Non-pigmented ciliary epithelial cell (primary cell): ENCODE measurements around the gene GRB7.
"Not testable (repeated sequence)": the region's sequence is repeated elsewhere in the genome, so short reads cannot be mapped to it uniquely, and the experiment has no call there.

Experiments used
- DNase-seq: peaks from one replicate; pipeline ENCODE4 v3.0.0-alpha.2; 2010; ENCODE audit warnings: low read depth

The GRB7 gene

DNA sequence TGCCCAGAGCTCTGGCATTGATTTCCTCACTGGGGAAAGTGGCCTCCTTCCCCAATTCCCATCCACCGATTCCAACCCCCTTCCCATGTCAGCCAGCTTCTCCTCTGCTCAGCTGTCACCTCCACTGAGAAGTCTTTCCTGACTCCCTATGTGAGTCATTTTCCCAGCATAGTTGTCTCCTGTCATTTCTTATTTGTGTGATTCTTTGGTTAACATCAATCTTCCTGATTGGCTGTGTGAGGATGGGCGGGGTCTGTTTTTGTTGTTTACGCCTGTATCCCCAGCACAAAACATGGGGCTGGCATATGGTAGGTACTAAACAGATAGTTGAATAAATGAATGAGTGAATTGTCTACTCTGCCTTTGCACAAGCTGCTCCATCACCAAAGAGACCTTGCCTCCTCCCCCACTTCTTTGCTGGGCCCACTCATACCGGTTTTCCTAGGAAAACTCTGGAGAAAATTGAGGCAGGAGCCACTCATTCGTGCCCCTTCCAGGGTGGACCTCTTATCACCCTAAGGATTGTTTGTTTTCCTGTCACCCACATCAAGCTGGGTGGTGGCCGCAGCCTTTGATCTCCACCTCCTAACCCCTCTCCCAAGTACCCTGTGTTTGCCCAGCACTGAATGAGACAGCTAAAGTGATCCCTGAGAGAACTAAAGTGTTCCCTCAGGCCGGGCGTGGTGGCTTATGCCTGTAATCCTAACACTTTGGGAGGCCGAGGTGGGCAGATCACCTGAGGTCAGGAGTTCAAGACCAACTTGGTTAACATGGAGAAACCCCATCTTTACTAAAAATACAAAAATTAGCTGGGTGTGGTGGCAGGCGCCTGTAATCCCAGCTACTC, 1.2 kb upstream of the GRB7 start:
- no peak for DNase-seq

DNA sequence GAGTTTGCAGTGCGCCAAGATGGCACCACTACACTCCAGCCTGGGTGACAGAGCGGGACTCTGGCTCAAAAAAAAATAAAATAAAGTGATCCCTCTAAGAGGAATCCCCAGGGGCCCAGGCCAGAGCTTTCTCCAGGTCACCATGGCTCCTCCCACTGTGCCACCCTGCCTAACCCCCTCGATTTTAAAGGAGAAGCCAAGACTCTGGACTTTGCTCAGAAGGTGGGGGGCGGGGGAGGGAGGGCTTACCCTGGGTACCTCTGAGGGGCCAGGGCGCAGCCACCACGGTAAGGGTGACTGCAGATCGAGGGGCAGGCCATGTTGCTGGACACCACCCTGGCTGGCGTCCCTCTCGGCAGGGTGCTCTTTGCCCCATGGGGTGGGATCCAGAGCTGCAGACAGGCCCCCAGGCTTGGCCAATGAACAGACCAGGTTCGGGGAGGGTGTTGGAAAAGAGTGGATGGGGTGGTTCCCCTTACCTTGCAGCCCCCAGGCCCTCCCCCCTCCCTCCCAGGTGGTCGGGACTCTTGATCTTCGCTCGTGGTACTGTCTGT, 455 bp upstream of the GRB7 start:
- no peak for DNase-seq

DNA sequence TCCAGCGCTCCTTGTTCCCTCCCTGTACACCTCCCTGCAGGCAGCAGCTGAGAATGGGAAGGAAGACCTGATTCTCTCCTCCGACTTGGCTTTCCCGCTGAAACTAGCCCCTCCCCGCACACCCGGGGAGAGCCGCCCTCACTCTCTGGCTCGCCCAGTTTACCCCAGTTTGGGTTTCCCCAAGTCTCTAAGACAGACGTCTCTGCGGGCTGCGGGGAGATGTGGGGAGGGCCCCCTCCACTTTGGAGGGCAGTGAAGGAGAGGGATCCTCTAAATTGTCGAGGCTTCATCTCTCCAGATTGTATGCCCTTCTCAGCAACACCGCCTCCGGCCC, 797 bp downstream of the GRB7 start:
- no peak for DNase-seq

DNA sequence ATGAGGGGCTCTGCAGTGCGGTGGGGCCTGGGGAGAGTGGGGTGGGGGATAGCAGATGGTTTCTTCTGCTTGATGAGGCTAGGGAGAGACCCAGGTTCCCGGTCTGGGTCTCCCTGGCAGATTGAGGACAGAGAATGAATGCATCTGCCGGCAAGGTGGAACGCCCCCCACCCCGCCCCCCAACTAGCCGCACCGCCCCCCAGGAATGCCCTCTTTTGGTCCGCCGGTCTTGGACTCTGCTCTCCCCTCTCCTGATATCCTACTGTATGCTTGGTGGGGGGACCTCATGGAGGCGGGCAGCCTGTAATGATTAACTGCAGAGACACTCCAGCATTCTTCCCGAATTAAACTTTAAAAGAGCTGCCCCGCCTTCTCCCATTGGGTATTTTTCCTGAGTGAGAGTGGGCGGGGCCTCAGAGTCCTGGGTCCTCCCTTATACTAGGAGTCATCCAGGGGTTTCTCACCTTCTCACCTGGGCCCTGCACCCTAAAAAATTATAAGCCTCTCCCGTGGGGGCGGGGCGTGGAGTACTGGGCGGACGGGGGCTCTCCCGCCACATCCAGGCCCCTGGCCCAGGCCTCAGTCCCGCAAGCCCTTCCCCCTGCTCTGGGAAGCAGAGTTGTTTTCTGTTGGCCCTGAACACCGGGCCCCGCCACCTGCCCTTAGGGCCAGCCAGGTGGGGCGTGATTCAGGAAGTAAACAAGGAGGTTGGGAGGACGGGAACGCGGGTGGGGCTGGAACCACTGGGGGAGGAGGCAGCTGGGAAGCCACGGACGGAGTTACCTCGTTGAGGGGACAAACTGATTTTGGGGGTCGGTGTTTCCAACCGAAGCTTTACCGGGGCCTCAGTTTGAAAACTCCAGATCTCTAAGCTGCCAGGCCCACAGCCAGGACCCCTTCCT, 1.5 kb downstream of the GRB7 start:
- no peak for DNase-seq

DNA sequence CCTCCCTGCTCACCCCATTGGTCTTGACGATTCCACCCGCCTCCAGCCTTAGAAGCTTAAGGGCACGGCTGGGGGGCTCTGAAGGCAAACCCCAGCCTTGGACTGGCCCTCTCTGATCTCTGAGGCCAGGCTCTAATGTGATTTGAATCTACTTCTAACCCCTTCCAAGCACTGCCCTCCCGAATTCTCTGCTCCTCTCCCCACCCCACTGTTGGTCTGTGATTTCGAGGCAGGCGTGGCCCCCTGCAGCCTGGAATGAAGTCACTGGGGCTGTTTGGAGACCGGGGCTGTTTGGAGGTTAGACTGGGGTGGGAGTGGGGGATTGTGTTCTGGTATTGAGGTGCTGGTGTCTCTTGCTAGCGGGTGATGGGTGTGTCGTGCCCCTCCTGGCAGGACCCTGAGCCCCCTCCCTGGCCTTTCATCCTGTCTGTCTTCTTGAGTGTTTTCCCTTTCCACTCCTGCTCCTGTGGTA, 2.2 kb downstream of the GRB7 start:
- no peak for DNase-seq

DNA sequence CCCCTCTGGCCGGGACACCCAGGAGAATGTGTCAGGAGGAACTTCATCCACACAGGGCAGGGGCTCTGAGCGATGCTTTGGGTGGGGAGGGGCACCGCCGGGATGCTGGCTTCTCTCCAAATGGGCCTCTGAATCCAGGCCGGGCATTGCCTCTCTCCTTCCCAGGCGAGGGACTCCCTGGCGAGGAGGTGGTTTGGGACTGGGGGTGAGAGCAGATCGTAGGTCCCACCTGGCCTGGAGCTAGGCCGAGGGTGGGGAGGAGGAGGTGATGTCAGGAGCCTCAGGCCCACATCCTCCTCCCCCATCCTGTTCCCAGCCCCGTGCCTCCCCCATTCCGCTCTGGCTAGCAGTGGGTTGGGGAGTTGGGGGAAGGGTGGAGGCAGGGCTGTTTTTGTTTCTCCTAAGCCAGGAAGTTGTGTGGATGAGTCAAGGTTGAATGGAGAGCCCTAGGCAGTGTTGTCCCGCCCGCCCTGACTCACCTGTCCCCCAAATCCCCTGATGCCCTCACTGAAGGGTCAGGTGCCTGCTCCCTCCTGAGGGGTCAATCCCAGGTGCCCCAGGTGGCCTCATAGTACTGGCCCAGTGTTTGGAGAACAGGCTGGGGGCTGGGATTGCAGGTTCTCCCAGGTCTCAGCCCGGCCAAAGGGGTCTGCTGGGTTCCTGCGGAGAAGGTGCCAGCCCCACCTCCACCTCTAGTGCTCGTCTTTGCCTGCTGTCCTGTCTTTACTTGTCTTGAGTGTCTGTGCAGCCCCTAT, 2.8 kb downstream of the GRB7 start:
- DNase-seq: no peak

DNA sequence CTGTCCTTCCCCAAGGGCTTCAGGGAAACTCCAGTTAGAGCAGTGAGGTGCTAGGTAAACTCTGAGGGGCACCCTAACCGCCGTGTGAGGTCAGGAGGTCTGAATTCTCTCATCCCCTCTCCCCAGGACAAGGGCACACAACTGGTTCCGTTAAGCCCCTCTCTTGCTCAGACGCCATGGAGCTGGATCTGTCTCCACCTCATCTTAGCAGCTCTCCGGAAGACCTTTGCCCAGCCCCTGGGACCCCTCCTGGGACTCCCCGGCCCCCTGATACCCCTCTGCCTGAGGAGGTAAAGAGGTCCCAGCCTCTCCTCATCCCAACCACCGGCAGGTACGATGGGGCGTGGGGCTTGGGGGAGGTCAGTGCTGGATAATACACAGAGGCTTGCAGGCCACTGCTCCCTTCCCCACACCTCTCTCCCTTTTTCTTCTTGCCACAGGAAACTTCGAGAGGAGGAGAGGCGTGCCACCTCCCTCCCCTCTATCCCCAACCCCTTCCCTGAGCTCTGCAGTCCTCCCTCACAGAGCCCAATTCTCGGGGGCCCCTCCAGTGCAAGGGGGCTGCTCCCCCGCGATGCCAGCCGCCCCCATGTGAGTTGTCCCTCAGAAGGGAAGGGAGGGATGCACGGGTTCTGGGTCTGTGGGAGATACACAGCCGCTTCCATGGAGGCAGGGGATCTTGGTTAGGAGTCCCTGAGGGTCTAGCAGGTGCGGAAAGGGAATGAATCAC, 4.6 kb downstream of the GRB7 start:
- DNase-seq: no peak

DNA sequence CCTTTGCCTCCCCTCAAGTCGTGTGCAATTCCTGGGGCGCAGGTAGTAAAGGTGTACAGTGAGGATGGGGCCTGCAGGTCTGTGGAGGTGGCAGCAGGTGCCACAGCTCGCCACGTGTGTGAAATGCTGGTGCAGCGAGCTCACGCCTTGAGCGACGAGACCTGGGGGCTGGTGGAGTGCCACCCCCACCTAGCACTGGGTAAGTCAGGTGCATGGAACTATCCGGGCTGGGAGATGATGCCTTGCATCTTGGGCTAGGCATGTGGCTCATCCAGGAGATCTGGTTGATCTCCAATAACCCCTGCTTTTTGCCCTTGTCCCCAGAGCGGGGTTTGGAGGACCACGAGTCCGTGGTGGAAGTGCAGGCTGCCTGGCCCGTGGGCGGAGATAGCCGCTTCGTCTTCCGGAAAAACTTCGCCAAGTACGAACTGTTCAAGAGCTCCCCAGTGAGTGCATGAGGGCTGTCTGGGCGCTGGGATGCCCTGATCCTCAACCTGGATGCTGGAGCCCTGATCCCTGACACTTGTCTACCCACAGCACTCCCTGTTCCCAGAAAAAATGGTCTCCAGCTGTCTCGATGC, 5.2 kb downstream of the GRB7 start:
- no peak for DNase-seq

DNA sequence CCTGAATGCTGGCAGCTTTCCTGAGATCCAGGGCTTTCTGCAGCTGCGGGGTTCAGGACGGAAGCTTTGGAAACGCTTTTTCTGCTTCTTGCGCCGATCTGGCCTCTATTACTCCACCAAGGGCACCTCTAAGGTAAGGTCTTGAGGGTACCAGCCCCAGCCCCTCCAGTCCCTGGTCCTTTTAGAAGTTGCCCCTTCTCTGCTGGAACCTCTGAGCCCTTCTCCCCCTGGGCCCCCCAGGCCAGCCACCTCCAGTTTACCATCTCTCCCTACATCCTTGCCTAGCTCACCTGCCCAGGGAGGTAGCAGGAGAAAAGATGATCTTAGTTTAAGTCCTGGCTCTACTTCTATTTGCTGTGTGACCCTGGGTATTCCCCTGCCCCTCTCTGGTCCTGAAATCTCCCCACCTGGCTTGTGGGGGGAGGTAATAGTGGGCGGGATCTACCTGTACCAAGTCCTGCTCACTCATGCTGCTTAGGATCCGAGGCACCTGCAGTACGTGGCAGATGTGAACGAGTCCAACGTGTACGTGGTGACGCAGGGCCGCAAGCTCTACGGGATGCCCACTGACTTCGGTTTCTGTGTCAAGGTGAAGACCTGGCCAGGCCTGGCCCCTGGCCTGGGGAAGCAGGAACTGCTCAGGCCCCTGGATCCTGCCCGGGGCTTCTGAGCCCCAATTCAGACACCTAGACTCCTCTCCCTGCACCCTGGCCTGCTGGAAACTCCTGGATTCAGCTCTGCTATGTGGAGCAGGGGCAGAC, 6.5 kb downstream of the GRB7 start:
- no peak for DNase-seq

DNA sequence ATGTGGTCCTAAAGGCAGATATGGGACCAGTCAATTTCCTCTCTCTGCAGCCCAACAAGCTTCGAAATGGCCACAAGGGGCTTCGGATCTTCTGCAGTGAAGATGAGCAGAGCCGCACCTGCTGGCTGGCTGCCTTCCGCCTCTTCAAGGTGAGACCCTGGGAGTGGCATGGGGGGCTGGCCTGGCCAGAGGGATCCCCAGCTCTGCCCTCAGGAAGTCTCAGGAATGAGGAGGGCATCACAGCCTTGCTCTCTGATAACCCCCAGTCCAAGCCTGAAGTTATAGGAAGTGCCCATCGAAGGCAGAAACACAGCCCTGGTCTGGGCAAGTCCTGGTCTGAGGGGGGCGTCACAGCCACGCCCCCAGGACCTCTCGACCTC, 7.1 kb downstream of the GRB7 start:
- no peak for DNase-seq

DNA sequence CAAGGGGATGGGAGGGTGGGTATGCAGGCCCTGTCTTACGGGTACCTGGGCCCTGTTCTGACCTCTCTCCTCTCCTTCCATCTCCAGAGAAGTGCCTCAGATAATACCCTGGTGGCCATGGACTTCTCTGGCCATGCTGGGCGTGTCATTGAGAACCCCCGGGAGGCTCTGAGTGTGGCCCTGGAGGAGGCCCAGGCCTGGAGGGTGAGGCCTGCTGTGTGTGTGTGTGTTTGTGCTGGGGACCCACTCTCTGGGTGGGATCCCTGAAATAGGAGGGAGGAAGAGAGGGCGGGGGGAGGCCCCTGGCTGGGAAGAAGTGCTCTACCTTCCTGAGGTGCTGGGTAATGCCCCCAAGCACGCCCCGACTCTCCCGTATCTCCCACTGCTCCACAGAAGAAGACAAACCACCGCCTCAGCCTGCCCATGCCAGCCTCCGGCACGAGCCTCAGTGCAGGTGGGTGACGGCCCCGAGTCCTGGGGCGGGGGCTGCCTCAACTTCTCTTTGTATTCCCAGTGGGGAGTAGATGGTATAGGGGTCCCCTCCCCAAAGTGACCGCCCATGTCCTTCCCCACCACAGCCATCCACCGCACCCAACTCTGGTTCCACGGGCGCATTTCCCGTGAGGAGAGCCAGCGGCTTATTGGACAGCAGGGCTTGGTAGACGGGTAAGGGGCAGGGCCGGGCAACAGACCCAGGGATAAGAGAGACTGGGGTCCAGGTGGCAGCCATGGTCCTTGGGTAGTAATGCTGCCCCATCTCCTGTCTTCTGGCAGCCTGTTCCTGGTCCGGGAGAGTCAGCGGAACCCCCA, 7.8 kb downstream of the GRB7 start:
- DNase-seq: no peak

DNA sequence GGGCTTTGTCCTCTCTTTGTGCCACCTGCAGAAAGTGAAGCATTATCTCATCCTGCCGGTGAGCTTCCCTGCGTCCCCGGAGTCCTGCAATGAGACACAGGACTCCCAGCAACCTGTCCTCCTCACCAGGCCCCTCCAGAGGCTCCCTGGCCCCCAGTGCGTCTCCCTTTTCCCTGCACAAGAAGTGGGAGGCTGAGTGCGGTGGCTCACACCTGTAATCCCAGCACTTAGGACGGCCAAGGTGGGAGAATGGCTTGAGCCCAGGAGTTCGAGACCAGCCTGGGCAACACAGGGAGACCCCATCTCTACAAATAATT, 8.4 kb downstream of the GRB7 start:
- DNase-seq: no peak

DNA sequence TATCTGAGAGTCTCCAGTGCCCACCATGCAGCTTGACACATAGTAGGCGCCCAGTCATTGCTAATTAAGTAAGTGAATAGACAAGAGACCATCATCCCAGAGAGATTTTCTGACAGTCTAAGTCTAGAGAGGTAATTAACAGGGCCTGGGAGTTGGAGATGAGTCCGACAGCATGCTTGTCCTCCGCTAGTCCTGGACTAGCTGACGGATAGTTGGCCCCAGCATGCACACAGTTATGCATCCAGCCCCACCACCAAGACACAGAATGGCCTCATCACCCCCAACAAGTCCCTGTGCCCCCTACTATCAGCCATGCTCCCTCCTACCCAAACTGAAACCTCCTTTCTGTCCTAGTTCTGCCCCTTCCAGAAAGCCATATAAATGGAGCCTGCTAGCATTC, 10.0 kb downstream of the GRB7 start:
- DNase-seq: no peak

DNA sequence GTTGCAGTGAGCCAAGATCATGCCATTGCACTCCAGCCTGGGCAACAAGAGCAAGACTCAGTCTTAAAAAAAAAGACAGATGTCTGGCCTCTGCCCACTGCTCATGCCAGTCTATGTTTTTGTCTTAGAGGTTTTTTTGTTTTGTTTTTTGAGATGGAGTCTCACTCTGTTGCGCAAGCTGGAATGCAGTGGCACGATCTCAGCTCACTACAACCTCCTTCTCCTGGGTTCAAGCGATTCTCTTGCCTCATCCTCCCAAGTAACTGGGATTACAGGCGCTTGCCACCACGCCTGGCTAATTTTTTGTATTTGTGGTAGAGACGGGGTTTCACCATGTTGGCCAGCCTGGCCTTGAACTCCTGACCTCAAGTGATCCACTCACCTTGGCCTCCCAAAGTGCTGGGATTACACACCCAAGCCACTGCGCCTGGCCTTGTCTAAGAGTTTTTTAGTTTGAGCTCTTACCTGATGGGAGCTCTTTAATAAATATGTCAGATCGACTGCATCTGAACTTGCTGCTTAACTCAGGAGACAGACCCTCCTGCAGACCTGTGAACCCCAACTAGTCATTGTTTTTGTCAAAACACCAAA, 10.8 kb downstream of the GRB7 start:
- DNase-seq: not testable (repeated sequence)

DNA sequence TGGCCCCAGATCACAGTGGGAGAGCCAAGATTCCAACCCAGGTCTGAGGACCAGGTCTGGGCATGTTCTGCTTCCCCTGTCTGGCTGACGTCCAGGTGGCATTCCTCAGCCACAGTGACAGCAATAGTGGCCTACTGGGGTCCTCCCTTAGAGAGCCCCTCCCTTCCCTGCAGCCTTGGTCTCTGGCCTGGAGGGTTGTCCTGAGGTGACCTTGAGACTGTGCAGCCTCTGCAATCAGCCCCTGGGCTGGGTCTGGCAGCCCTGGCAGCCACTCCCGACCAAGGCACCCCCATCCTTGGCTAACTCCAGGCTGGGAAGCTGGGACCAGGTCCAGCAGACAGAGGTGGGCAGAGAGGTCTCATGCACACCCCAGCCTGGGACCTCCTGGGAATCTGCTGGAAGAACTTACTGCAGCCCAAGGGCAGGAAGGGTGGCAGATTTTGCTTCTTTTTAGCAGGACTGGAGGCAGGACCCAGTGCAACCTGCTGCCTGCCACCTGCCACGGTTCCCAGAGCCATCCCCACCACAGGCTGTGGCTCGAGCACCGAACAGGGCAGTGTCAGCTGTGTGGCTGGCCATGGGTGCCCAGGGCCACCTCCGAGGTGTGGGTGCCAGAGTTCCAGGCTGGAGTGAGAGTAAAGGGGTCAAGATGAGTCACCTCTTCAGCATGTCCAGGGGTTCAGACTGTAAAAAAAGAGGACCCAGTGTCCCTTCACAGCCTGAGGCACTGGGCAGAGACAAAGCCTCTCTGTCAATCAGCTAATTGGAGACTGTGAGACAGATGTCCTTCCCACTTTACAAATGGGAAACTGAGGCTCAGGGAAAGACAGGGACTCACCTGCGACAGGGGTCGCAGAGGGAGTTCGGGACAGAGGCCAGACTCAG, 12.6 kb downstream of the GRB7 start:
- DNase-seq: no peak

DNA sequence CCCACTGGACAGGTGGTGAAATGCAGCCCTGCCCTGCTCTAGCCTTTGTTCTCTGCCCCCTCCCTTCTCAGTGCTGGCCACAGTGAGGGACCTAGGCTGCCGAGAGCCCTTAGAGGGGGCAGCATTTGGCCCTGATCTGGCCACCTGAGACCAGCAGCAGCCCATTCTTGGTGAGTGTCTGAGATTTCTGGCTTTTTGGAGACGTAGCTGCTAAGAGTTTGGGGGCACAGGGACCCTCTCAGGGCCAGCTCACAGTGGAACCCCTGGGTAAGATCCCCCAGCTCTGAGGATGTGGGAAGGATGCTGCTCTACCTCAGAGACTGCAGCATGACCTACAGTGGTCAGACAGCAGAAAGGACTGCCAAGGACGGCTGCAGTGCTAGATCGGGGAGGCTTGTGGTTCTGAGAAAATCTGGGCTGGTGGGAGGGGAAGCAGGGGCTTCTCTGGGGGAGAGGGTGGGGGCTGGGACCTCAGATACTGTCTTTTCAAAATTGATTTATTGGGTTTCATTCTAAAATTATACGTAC, 13.3 kb downstream of the GRB7 start:
- DNase-seq: no peak

DNA sequence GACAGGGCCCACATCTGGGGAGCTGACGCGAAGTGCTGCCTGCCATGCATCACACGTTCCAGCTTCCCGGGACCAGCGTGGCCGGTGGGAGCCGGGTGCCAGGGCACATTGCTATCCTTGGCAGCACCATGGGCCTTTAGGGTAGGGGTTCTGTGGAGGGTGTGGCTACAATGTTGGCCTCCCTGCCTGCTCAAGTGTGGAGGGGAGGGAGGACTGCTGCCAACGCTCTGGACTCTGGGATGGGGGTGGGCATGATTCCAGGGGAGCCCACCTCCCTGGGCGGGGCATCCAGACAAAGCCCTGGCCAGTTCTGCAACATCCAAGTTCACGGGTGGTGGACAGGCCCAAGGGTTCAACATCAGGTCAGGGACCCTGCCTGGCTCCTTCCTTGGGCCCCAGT, 13.9 kb downstream of the GRB7 start:
- no peak for DNase-seq

DNA sequence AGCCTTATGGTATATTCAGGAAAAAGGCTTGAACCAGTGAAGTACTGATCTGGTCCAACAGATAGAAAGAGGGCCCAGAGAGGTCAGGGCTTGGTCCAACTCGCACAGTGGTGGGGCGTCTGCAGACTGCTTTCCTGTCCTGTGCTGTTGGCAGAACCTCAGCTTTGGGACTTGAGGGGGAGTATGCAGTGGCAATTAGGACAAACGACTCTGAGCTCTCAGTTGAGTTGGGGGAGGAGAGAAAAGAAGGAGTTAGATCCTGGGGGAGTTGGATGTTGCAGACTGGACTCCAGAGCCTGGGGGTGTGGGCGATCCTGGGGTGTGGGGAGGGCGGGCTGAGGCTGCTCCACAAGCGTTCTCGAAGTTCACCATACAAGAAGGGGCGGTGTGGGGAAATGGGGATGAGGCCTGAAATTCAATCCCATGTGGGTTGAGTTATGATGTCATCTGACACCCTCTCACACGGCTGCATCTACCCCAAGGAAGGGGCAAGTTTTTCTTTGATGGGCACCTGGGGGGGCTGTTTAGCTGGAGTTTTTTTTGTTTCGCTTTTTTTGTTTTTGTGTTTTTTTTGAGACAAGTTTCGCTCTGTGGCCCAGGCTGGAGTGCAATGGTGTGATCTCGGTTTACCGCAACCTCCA, 14.6 kb downstream of the GRB7 start:
- DNase-seq: no peak
